HL-60 (cell line): Measurements from ENCODE around the gene OLR1.
A peak's percentile ranks its signal among the peaks of the same experiment; 100 is the strongest.

Experiments used
- GABPA ChIP-seq: IDR thresholded peaks from 2 replicates; pipeline ENCODE4 v1.6.1; 2012; ENCODE audit warnings: low read depth
- POLR2AphosphoS5 ChIP-seq: IDR thresholded peaks from 2 replicates; pipeline ENCODE4 v1.6.1; 2012; ENCODE audit warnings: low read depth
- TF ChIP-seq, protein P1 (sequence below): IDR thresholded peaks from one replicate; pipeline ENCODE4 v1.5.1; 2011; ENCODE audit warnings: low read length, control low read depth, inconsistent platforms; ENCODE audit not compliant: insufficient read depth
- TF ChIP-seq, protein P2 (sequence below): IDR thresholded peaks from 2 replicates; pipeline ENCODE4 v1.6.1; 2012; ENCODE audit warnings: low read depth; ENCODE audit not compliant: insufficient replicate concordance

DNA sequence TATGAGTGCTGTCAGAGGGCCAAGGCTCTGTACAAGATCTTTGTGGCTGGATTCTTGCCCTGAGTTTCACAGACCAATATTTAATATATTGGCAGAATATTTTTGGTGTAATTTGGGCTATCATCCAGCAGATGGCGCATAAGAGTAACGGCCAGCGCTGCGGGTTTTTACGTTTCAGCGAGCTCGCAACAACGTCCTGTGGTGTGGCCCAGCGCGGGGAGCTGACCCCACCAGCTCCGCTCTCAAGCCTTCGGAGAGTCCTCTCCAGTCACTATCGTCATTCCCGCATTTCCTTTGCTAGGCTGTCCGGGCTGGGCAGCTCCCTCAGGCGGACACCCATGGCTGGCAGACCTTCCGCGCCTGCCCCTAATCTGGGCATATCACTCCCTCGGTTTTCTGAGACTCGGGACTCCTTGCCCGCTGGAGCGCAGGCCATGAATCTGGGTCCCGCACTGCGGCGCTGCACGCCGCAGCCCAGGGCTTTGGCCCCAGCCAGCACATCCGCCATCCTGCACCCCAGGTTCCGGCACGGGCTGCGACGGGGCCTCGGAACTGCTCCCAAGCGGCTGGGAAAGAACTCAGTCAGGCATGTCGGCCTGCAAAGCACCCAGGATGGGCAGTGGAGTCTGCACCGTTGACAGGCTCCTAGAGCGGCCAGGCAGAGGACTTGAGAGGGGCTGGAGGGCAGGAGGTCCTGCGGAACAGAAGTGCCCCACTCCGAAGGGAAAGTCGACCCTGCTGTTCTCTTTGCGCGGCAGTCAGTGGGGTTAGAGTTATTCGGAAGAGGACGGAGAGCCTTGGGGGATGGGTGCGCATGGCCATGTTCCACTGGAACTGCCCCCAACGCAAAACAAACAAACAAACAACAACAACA is 18.4 kb downstream of the OLR1 start:
- TF ChIP-seq, protein P1, sequence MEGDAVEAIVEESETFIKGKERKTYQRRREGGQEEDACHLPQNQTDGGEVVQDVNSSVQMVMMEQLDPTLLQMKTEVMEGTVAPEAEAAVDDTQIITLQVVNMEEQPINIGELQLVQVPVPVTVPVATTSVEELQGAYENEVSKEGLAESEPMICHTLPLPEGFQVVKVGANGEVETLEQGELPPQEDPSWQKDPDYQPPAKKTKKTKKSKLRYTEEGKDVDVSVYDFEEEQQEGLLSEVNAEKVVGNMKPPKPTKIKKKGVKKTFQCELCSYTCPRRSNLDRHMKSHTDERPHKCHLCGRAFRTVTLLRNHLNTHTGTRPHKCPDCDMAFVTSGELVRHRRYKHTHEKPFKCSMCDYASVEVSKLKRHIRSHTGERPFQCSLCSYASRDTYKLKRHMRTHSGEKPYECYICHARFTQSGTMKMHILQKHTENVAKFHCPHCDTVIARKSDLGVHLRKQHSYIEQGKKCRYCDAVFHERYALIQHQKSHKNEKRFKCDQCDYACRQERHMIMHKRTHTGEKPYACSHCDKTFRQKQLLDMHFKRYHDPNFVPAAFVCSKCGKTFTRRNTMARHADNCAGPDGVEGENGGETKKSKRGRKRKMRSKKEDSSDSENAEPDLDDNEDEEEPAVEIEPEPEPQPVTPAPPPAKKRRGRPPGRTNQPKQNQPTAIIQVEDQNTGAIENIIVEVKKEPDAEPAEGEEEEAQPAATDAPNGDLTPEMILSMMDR, result peak; percentile 40
- TF ChIP-seq, protein P2, sequence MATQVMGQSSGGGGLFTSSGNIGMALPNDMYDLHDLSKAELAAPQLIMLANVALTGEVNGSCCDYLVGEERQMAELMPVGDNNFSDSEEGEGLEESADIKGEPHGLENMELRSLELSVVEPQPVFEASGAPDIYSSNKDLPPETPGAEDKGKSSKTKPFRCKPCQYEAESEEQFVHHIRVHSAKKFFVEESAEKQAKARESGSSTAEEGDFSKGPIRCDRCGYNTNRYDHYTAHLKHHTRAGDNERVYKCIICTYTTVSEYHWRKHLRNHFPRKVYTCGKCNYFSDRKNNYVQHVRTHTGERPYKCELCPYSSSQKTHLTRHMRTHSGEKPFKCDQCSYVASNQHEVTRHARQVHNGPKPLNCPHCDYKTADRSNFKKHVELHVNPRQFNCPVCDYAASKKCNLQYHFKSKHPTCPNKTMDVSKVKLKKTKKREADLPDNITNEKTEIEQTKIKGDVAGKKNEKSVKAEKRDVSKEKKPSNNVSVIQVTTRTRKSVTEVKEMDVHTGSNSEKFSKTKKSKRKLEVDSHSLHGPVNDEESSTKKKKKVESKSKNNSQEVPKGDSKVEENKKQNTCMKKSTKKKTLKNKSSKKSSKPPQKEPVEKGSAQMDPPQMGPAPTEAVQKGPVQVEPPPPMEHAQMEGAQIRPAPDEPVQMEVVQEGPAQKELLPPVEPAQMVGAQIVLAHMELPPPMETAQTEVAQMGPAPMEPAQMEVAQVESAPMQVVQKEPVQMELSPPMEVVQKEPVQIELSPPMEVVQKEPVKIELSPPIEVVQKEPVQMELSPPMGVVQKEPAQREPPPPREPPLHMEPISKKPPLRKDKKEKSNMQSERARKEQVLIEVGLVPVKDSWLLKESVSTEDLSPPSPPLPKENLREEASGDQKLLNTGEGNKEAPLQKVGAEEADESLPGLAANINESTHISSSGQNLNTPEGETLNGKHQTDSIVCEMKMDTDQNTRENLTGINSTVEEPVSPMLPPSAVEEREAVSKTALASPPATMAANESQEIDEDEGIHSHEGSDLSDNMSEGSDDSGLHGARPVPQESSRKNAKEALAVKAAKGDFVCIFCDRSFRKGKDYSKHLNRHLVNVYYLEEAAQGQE, result no peak
- TF ChIP-seq POLR2AphosphoS5, result no peak
- no peak for TF ChIP-seq GABPA
